Measurements from ENCODE around the gene C1orf226.
"Not testable (repeated sequence)": the region's sequence is repeated elsewhere in the genome, so short reads cannot be mapped to it uniquely, and the experiment has no call there.

Gene C1orf226

DNA sequence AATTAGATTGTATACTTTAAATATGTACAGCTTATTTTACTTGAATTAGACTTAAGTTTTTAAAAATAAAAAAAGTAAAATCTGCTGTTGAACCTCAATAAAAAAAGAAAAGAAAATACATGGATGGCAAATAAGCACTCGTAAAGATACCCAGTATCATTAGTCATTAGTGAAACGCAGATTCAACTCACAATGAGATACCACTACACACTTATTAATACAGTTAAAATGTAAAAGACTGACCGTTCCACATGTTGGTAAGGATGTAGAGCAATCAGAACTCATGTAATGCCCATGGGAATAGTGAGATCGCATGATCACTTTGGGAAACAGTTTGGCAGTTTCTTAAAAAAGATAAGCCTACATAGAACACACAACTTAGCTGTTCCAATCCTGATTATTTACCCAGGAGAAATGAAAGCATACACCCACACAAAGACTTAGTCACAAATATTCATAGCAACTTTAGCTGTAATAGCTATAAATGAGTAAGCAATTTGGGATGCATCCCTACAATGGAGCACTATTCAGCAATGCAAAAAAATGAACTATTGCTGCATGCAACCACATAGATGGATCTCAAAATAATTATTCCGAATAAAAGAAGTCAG, 23.1 kb downstream of the C1orf226 start:
- in situ Hi-C loops (cut with MboI; ENCODE audit: low sequenced_read_pairs) = no loop called here

DNA sequence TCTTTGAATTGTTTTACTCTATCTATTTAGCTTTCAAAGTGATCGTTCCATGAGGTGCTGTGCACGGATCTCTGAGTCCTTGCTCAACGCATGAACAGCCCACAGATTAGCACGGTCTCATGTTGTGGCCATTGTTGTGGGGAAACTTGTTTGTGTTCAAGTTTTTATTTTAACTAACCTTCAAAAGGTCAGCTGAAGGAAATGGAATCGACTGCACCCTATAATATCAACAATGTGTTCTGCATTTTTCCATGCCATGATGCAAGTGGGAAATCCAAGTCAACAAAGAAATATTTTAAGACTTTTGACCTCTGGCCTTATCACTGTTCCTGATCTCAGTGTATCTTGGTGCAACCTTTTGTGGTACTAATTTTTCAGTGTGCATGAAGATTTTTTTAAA, 24.3 kb downstream of the C1orf226 start:
- in situ Hi-C loops (cut with MboI; ENCODE audit: low sequenced_read_pairs) = no loop called here

DNA sequence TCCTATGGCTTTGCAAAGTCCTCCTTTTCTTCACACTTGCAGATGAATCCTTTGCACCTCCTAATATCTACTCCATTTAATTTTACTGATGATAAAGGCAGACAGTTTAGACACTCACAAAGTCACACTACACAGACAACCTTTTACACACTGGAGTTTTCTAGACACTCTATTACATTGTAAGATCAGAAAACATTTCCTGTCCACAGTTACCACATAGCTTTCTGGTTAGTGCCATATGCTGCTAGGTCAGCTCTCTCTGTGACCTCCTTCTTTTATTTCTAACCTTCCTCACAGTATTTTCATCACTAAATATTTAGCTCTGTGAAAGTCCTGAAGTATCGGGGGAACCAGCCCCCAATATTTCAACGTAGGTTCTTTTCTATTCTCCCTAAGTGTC, 25.3 kb downstream of the C1orf226 start:
- in situ Hi-C loops (cut with MboI; ENCODE audit: low sequenced_read_pairs) = no loop called here

- in situ Hi-C loops (cut with MboI; ENCODE audit: low sequenced_read_pairs) = no loop called here
Measured at GRCh38 chr1:162407539-162407938, 26.0 kb downstream of the C1orf226 start.

- in situ Hi-C loops (cut with MboI; ENCODE audit: low sequenced_read_pairs) = no loop called here
Measured at GRCh38 chr1:162412002-162412401, 30.5 kb downstream of the C1orf226 start, which contains the start of gene SH2D1B. Gene SH2D1B (minus strand): TSS chr1:162412136. CDS start chr1:162412016, 120 bp downstream.

DNA sequence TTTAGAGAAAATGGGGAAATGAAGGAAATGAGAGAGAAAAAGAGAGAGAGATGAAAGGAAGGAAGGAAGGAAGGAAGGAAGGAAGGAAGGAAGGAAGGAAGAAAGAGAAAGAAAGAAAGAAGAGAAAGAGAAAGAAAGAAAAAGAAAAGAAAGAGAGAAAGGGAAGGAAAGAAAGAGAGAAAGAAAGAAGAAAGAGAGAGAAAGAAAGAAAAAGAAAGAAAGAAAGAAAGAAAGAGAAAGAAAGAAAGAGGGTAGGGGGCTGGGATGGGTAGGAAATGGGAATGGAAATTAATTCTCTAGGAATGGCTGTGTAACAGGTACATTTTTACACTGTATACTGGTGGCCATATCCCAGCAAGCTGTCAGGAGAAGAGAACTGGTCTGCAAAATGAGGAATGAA, 34.7 kb downstream of the C1orf226 start:
- in situ Hi-C loops (cut with MboI; ENCODE audit: low sequenced_read_pairs) = no loop called here

- in situ Hi-C loops (cut with MboI; ENCODE audit: low sequenced_read_pairs) = no loop called here
Measured at GRCh38 chr1:162416909-162417308, 35.4 kb downstream of the C1orf226 start.

DNA sequence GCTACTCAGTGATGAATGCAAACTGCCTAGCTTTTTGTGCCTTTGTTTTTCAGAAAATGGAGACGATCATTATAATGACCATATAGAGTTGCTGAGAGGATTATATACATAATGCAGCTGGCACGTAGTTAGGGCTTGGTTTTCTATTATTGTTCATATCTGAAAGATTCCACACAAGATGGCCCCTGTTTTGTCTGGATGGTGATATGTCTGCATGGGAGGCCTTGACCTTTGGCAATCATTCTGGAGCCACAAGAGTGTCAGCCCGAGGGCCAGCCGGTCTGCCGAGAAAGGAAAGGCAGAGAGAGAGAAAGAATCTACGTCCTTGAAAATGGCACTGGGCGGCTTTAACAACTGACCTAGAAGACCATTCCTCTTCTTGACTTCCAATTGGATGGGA, 36.1 kb downstream of the C1orf226 start:
- in situ Hi-C loops (cut with MboI; ENCODE audit: low sequenced_read_pairs) = no loop called here

DNA sequence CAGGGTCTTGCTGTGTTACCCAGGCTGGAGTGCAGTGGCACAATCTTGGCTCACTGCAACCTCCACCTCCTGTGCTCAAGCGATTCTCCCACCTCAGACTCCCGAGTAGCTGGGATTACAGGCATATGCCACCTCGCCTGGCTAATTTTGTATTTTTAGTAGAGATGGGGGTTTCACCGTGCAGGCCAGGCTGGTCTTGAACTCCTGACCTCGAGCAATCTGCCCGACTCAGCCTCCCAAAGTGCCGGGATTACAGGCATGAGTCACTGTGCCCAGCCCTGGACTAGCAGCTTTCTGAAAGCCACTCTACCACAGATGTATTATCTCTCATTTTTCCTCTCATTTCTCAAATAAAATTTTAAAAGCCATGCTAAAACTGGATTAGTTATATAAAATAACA, 37.1 kb downstream of the C1orf226 start:
- in situ Hi-C loops (cut with MboI; ENCODE audit: low sequenced_read_pairs) = not testable (repeated sequence)

- in situ Hi-C loops (cut with MboI; ENCODE audit: low sequenced_read_pairs) = not testable (repeated sequence)
Measured at GRCh38 chr1:162419450-162419931, 38.0 kb downstream of the C1orf226 start.

DNA sequence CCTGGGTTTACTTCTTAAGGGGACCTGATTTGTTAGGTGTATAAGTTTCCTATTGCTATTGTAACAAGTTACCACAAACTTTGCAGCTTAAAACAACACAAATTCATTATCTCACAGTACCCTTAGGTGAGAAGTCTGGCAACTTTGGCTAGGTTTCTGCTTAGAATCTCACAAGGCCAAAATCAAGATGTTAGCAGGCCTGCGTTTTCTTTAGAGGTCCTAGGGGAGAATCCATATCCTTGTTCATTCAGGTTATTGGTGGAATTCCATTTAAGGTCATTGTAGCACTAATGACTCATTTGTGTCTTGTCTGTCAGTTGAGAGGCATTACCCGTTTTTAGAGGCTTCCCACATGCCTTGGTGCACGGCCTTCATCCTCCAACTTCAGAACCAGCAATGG, 38.6 kb downstream of the C1orf226 start:
- in situ Hi-C loops (cut with MboI; ENCODE audit: low sequenced_read_pairs) = no loop called here

GRCh38 chr1:162421258-162422164, 40.0 kb downstream of the C1orf226 start:
- in situ Hi-C loops (cut with MboI; ENCODE audit: low sequenced_read_pairs) = no loop called here

DNA sequence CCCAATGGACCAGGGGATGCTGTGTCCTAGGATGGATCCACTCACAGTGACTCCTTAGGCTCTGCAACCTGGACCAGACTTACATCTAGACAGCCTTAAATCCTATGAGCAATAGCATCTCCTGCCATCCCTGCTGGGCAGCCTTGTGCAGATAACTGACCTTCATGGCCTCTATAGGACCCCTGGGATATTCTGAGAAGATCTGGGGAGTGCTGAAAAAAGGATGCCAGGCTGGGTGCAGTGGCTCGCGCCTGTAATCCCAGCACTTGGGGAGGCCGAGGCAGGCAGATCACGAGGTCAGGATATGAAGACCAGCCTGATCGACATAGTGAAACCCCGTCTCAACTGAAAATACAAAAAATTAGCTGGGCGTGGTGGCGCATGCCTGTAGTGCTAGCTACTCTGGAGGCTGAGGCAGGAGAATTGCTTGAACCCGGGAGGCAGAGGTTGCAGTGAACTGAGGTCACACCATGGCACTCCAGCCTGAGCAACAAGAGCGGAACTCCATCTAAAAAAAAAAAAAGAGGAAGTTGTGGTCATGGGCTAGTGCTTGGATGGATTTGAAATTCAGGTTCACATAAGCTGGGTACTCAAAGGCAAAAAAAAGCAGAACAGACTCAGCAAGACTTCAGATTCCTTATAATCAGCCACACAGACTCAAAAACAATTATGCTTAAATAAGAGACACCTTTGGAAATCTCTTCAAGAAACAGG, 41.3 kb downstream of the C1orf226 start:
- in situ Hi-C loops (cut with MboI; ENCODE audit: low sequenced_read_pairs) = no loop called here

GRCh38 chr1:162430583-162430982, 49.1 kb downstream of the C1orf226 start:
- in situ Hi-C loops (cut with MboI; ENCODE audit: low sequenced_read_pairs) = no loop called here

DNA sequence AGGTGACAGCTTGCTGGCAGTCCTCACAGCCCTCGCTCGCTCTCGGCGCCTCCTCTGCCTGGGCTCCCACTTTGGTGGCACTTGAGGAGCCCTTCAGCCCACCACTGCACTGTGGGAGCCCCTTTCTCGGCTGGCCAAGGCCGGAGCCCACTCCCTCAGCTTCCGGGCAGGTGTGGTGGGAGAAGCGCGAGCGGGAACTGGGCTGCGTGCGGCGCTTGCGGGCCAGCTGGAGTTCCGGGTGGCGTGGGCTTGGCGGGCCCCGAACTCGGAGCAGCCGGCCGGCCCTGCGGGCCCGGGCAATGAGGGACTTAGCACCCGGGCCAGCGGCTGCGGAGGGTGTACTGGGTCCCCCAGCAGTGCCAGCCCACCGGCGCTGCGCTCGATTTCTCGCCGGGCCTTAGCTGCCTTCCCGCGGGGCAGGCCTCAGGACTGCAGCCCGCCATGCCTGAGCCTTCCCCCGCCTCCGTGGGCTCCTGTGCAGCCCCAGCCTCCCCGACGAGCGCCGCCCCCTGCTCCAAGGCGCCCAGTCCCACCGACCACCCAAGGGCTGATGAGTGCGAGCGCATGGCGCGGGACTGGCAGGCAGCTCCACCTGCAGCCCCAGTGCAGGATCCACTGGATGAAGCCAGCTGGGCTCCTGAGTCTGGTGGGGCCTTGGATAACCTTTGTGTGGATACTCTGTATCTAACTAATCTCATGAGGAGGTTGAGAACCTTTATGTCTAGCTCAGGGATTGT, 51.6 kb downstream of the C1orf226 start:
- in situ Hi-C loops (cut with MboI; ENCODE audit: low sequenced_read_pairs) = not testable (repeated sequence)

Measured in HL-60/S4 treated with retinoic acid at 250 ng/mL for 4 days and 3 days (cell line).